ENCODE results near the gene KIRREL1. TPM values are rescaled to one million over a fixed set of nuclear protein-coding genes. Genes with fewer than 3 reads are reported as not detected.

KIRREL1 gene
- total and polyA plus RNA-seq, 2 of the 8 experiments (the other 6 are each of a cell fraction or from before 2014, with no cell fraction given): 14.2 to 39.0 TPM

DNA sequence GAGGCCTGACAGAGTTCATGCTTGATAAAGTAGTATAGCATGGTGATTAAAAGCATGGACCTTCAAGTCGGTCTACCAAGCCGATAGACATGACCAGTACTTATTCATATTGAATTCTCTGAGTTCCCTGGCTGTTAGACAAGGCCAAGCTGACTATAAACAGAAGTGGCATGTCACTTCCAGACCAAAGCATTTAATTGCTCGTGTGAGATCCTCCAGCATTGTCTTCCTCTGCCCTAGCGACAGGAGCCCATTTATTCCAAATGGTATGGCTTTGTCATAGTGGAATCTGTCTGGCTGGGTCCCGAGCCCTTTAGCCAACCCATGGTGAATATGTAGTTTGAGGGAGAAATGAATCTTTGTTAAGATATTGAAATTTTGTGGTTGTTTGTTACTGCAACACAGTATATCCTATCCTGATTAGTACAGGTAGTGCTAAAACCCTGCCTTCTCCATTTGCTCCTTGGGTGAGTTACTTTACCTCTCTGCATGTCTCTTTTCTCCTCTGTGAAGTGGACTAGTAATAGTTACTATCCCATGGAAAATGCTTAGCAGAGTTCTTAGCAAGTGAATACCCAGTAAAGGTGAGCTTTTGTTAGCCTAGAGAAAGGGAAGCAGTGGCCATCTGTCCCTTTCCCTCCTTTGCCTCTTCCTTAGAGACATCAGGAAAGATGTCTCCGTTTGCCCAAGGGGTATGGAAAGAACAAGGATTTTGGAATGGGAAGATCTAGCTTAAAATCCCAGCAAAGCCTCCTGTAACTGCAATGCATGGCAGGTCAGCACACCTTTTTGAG lies 109.6 kb downstream of the KIRREL1 start (continued):
- TF ChIP-seq EZH2 (IDR thresholded peaks at IDR 0.05; ENCODE audit: low read depth, low read length, severe bottlenecking): no peak
- no peak for TF ChIP-seq SAP30 (IDR thresholded peaks at IDR 0.05; ENCODE audit: insufficient read depth, insufficient replicate concordance, low read length)
- no peak for TF ChIP-seq ZNF274 (IDR thresholded peaks at IDR 0.05; ENCODE audit: borderline replicate concordance, extremely low read depth, low read length)
- no peak for TF ChIP-seq PHF8 (conservative IDR thresholded peaks at IDR 0.05; ENCODE audit: low read depth, low read length)
